ENCODE data around the gene TNS2.

GRCh38 chr12:53074283-53074998, 24.6 kb downstream of the TNS2 start:
- TF ChIP-seq CTCF (IDR thresholded peaks at IDR 0.05) (no peak), POLR2A (IDR thresholded peaks at IDR 0.05) (no peak), EP300 (IDR thresholded peaks at IDR 0.05) (no peak), POLR2AphosphoS5 (IDR thresholded peaks at IDR 0.05) (no peak)

Data from upper lobe of left lung (tissue), 4 donors.